ENCODE data around the gene RBBP5. TPM values are rescaled to one million over a fixed set of nuclear protein-coding genes. Genes with fewer than 3 reads are reported as not detected.

Gene RBBP5
- total RNA-seq, 1 donor from 2014 or later, result 20.6 TPM

DNA sequence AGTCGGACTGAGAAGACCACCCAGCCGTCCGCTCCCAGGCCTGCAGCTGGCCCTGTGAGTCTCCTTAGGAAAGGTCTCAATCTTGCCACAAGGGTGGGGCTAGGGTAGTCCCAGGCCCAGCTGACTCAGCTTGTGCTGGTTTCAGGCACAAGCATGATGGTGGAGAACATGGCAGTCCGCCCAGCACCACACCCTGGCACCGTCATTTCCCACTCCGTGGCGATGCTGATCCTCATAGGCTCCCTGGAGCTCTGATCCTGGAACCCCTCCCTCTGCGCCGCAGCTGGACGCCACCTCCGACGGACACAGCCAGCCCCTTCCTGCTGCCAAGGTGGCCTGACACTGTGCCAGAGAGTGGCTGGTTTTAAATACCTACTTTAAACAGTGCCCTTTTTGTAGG, 48.3 kb downstream of the RBBP5 start:
- Mint-ChIP-seq H3K4me1 (ENCODE audit: low read depth, unreplicated experiment) (peaks cover 2% of the 10 kb centered on the region), H3K27ac (ENCODE audit: unreplicated experiment) (no peak overlapping the region), H3K36me3 (ENCODE audit: unreplicated experiment) (no peaks in the 10 kb centered on the region), H3K4me3 (ENCODE audit: unreplicated experiment) (no peak overlapping the region), H3K9me3 (ENCODE audit: unreplicated experiment) (peaks cover 4% of the 10 kb centered on the region), H3K27me3 (ENCODE audit: unreplicated experiment) (peaks cover 8% of the 10 kb centered on the region)
- TF ChIP-seq, protein P1, sequence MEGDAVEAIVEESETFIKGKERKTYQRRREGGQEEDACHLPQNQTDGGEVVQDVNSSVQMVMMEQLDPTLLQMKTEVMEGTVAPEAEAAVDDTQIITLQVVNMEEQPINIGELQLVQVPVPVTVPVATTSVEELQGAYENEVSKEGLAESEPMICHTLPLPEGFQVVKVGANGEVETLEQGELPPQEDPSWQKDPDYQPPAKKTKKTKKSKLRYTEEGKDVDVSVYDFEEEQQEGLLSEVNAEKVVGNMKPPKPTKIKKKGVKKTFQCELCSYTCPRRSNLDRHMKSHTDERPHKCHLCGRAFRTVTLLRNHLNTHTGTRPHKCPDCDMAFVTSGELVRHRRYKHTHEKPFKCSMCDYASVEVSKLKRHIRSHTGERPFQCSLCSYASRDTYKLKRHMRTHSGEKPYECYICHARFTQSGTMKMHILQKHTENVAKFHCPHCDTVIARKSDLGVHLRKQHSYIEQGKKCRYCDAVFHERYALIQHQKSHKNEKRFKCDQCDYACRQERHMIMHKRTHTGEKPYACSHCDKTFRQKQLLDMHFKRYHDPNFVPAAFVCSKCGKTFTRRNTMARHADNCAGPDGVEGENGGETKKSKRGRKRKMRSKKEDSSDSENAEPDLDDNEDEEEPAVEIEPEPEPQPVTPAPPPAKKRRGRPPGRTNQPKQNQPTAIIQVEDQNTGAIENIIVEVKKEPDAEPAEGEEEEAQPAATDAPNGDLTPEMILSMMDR (IDR thresholded peaks at IDR 0.05; ENCODE audit: partially characterized antibody, unreplicated experiment), result no peak
- DNase-seq, result no peak

DNA sequence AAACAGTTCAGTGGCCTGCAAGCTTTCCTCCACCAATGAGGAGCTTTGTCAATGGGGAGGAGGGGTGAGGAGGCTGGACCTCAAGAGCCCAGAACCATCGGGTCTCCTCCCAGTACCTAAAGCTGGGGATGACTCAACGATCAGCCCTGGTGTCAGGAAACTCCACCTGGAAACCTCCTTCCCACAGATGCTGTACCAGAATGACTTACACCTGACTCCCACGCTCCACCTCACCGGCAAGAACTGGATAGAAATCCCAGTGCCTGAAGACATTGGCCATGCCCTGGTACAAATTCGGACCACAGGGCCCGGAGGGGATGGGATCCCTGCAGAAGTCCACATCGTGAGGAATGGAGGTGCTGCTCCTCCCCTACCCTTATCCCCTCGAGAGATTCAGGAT, 48.9 kb downstream of the RBBP5 start:
- Mint-ChIP-seq H3K4me1 (ENCODE audit: low read depth, unreplicated experiment) (peaks cover 2% of the 10 kb centered on the region), H3K36me3 (ENCODE audit: unreplicated experiment) (no peaks in the 10 kb centered on the region), H3K9me3 (ENCODE audit: unreplicated experiment) (peaks cover 4% of the 10 kb centered on the region), H3K4me3 (ENCODE audit: unreplicated experiment) (no peak overlapping the region), H3K27ac (ENCODE audit: unreplicated experiment) (no peak overlapping the region), H3K27me3 (ENCODE audit: unreplicated experiment) (peaks cover 8% of the 10 kb centered on the region)
- TF ChIP-seq, protein P1 (IDR thresholded peaks at IDR 0.05; ENCODE audit: partially characterized antibody, unreplicated experiment), result no peak
- DNase-seq, result no peak

DNA sequence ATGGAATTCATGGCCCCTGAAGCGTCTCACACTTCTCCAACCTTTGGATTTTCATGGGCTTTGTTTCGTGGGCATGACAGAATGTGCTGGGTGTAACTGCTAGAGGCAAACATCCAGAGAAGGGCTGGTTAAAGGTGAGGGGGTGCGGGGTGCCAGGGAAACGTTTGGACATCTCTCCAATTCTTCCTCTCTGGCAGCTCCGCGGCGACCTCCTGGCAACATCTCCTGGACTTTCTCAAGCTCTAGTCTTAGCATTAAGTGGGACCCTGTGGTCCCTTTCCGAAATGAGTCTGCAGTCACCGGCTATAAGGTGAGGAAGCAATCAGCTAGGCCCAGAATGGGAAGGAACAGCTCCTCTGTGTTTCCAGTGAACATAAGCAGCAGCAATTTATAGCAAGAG, 49.5 kb downstream of the RBBP5 start:
- Mint-ChIP-seq H3K4me1 (ENCODE audit: low read depth, unreplicated experiment) (peaks cover 2% of the 10 kb centered on the region), H3K27me3 (ENCODE audit: unreplicated experiment) (peaks cover 8% of the 10 kb centered on the region), H3K4me3 (ENCODE audit: unreplicated experiment) (no peak overlapping the region), H3K27ac (ENCODE audit: unreplicated experiment) (no peak overlapping the region), H3K36me3 (ENCODE audit: unreplicated experiment) (no peaks in the 10 kb centered on the region), H3K9me3 (ENCODE audit: unreplicated experiment) (peaks cover 4% of the 10 kb centered on the region)
- TF ChIP-seq, protein P1 (IDR thresholded peaks at IDR 0.05; ENCODE audit: partially characterized antibody, unreplicated experiment), result no peak
- DNase-seq, result no peak

DNA sequence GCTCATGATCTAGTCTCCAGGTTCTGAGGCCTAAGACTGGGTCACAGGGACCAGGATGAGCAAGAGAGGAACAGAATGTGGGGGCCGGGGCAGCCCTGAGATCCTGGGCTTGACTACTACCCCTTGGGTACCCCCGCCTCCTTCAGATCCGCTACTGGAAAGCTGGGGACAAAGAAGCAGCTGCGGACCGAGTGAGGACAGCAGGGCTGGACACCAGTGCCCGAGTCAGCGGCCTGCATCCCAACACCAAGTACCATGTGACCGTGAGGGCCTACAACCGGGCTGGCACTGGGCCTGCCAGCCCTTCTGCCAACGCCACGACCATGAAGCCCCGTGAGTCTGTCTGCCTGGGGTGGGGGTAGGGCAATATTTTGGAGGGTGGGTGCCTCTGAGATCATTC, 50.0 kb downstream of the RBBP5 start:
- Mint-ChIP-seq H3K27ac (ENCODE audit: unreplicated experiment) (no peak overlapping the region), H3K36me3 (ENCODE audit: unreplicated experiment) (no peaks in the 10 kb centered on the region), H3K4me1 (ENCODE audit: low read depth, unreplicated experiment) (peaks cover 2% of the 10 kb centered on the region), H3K4me3 (ENCODE audit: unreplicated experiment) (no peak overlapping the region), H3K27me3 (ENCODE audit: unreplicated experiment) (peaks cover 7% of the 10 kb centered on the region), H3K9me3 (ENCODE audit: unreplicated experiment) (peaks cover 4% of the 10 kb centered on the region)
- TF ChIP-seq, protein P1 (IDR thresholded peaks at IDR 0.05; ENCODE audit: partially characterized antibody, unreplicated experiment), result no peak
- DNase-seq, result no peak

DNA sequence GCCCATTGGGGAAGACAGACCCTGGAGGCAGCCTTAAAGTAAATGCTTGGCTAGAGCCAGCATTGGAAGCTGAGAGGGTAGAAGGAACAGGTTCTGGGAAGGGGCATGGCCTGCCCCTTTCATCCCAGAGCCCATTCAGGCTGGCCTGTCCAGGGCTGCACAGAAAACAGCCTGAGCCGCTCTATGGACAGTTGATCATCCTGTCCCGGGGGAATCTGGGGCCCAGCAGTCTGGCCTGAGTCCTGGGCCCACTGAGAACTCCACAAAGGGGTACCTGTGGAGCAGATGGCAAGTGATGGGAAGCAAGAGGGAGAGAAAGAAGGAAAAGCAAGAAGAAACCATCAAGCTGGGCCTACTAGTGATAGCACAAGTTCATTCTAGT, 50.8 kb downstream of the RBBP5 start:
- Mint-ChIP-seq H3K27ac (ENCODE audit: unreplicated experiment) (no peak overlapping the region), H3K27me3 (ENCODE audit: unreplicated experiment) (peaks cover 7% of the 10 kb centered on the region), H3K4me1 (ENCODE audit: low read depth, unreplicated experiment) (no peaks in the 10 kb centered on the region), H3K36me3 (ENCODE audit: unreplicated experiment) (no peaks in the 10 kb centered on the region), H3K4me3 (ENCODE audit: unreplicated experiment) (no peak overlapping the region), H3K9me3 (ENCODE audit: unreplicated experiment) (peaks cover 4% of the 10 kb centered on the region)
- TF ChIP-seq, protein P1 (IDR thresholded peaks at IDR 0.05; ENCODE audit: partially characterized antibody, unreplicated experiment), result no peak
- no peak for DNase-seq
